ENCODE measurements around the gene PHF14. TPM values are rescaled to one million over a fixed set of nuclear protein-coding genes. Genes with fewer than 3 reads are reported as not detected.

Gene PHF14
- total and polyA plus RNA-seq, 3 donors from 2014 or later = 11.2 to 55.7 (median 48.3) TPM

DNA sequence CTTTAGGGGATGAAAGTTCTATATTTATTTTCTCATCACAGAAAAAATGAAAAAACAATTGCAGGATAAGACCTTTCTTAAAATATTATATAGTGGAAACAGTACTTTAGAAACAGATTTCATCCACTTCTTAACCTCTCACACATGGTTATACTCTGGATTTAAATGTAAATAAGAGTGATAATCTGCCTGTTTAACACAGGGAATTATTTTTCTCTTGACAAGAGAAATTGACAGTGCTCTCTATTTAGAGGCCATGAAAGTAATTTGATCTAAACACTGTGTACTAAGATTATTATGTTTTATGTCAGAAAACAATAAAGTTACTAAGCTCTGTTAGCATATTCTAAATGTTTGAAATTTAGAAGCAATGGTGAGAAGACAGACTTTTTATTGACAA, 88.4 kb downstream of the PHF14 start:
- H3K4me1 ChIP-seq = no peaks in the 10 kb centered on the region
- no peak for TF ChIP-seq POLR2A (IDR thresholded peaks at IDR 0.05)
- TF ChIP-seq, protein P1, sequence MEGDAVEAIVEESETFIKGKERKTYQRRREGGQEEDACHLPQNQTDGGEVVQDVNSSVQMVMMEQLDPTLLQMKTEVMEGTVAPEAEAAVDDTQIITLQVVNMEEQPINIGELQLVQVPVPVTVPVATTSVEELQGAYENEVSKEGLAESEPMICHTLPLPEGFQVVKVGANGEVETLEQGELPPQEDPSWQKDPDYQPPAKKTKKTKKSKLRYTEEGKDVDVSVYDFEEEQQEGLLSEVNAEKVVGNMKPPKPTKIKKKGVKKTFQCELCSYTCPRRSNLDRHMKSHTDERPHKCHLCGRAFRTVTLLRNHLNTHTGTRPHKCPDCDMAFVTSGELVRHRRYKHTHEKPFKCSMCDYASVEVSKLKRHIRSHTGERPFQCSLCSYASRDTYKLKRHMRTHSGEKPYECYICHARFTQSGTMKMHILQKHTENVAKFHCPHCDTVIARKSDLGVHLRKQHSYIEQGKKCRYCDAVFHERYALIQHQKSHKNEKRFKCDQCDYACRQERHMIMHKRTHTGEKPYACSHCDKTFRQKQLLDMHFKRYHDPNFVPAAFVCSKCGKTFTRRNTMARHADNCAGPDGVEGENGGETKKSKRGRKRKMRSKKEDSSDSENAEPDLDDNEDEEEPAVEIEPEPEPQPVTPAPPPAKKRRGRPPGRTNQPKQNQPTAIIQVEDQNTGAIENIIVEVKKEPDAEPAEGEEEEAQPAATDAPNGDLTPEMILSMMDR (IDR thresholded peaks at IDR 0.05) = no peak
- intact Hi-C loops (cut with DNase I; ENCODE audit: low total_unique reads) = no loop called here
- H3K27ac ChIP-seq = no peak overlapping the region
- H3K4me3 ChIP-seq = no peak overlapping the region
- H3K27me3 ChIP-seq = no peaks in the 10 kb centered on the region
- H3K36me3 ChIP-seq (ENCODE audit: low read depth, missing control alignments) = no peaks in the 10 kb centered on the region
- no peak for DNase-seq
- no peaks in the 10 kb centered on the region for H3K9me3 ChIP-seq

DNA sequence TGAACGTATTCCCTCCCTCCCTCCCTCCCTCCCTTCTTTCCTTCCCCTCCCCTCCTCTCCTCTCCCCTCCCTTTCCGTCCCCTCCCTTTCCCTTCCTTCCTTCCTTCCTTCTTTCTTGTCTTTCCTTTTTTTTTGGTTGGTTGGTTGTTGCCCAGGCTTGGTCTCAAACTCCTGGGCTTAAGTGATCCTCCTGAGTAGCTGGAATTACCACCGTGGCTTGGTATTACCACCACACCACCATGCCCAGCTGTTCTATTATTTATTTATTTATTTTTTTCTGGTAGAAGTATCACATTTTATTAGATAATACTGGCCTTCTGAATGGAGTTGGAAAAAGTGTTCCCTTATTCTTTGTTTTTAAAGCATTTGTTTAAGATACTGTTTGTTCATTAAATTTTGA, 95.9 kb downstream of the PHF14 start:
- Histone ChIP-seq H3K36me3 (ENCODE audit: low read depth, missing control alignments) (no peaks in the 10 kb centered on the region), H3K27ac (no peak overlapping the region), H3K27me3 (no peaks in the 10 kb centered on the region), H3K9me3 (no peaks in the 10 kb centered on the region), H3K4me3 (no peak overlapping the region), H3K4me1 (no peaks in the 10 kb centered on the region)
- intact Hi-C loops (cut with DNase I; ENCODE audit: low total_unique reads) = no loop called here
- WGBS, 2 donors = 80 to 82% methylated on average over 3 of the region's 3 CpGs
- TF ChIP-seq POLR2A (IDR thresholded peaks at IDR 0.05) = no peak
- TF ChIP-seq, protein P1 (IDR thresholded peaks at IDR 0.05) = no peak
- DNase-seq = no peak

DNA sequence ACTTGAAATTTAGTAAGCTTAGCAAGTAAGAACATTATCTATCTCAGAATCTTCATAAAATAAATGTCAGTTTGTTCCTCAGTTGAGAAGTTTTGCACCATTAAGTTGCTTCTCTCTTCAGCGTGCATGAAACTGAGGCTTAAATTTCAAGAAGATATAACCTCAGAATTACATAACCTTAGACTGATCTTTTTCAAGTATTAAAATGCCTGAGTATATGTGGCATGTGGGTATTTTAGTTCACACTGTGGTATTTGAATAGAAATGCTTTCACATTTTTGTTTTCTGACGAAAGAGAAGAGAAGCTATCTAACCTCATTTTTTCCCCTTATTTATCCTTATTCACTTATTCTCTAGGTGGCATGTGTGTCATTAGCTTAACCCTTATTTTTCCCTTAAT, 104.1 kb downstream of the PHF14 start:
- H3K4me1 ChIP-seq = no peaks in the 10 kb centered on the region
- H3K27ac ChIP-seq = no peak overlapping the region
- TF ChIP-seq, protein P1 (IDR thresholded peaks at IDR 0.05) = no peak
- intact Hi-C loops (cut with DNase I; ENCODE audit: low total_unique reads) = no loop called here
- DNase-seq = no peak
- H3K36me3 ChIP-seq (ENCODE audit: low read depth, missing control alignments) = peaks cover 3% of the 10 kb centered on the region
- WGBS, 2 donors = 85 to 87% methylated on average over 2 of the region's 2 CpGs
- no peaks in the 10 kb centered on the region for H3K27me3 ChIP-seq
- no peak overlapping the region for H3K4me3 ChIP-seq
- H3K9me3 ChIP-seq = no peaks in the 10 kb centered on the region

DNA sequence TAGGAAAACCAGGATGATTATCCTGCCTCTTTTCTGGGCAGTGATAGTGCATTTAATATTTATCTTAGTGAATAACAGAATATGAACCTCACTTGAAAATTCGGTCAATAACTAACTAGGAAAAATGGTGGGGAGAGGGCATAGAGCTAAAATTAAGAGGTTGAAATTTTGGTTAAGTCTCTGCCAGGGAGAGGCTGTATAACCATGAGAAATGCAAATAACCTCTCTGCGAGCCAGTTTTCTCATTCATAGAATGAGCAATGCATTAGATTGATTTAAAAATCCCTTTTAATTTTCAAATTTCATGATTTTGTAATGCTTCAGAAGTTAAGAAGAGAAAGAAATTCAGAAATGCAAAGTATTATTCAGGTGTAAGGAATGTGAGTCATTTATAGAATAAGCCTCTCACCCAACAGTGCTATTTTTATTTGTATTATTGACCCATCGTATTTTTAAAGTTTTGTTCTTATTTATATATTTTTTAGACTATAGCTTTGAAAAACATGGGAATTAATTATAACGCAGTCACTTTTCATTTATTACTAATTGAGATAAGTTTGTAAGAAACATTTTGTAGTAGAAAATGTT, 104.7 kb downstream of the PHF14 start:
- H3K9me3 ChIP-seq = no peaks in the 10 kb centered on the region
- DNase-seq = no peak
- H3K4me1 ChIP-seq = no peaks in the 10 kb centered on the region
- WGBS, 2 donors = 88 to 93% methylated on average over 4 of the region's 4 CpGs
- no peak overlapping the region for H3K27ac ChIP-seq
- TF ChIP-seq POLR2A (IDR thresholded peaks at IDR 0.05) = no peak
- TF ChIP-seq, protein P1 (IDR thresholded peaks at IDR 0.05) = no peak
- peaks cover 3% of the 10 kb centered on the region for H3K36me3 ChIP-seq (ENCODE audit: low read depth, missing control alignments)
- H3K4me3 ChIP-seq = no peak overlapping the region
- intact Hi-C loops (cut with DNase I; ENCODE audit: low total_unique reads) = no loop called here
- no peaks in the 10 kb centered on the region for H3K27me3 ChIP-seq

DNA sequence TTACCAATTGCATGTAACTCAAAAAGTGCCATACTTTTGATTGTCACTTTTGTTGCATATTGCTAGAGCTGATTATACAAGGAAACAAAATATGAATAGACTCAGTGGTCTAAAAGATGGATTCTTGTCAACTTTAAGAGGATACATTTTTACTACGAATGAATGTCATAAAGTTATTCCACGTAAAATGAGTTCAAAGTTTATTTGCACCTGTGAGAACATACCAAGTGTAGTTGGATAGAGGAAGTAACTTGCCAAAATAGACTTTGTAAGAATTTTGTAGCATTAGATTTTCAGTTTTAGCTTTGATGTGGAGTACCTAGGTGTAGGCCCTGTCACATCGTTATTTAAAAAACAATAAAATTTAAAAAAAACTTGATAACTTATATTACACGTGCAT, 106.2 kb downstream of the PHF14 start:
- WGBS, 2 donors = 78 to 85% methylated on average over 4 of the region's 4 CpGs

More for the DNA sequence above, 106.2 kb downstream of the PHF14 start:
- intact Hi-C loops (cut with DNase I; ENCODE audit: low total_unique reads) = no loop called here
- Histone ChIP-seq H3K27me3 (no peaks in the 10 kb centered on the region), H3K4me1 (no peaks in the 10 kb centered on the region), H3K9me3 (no peaks in the 10 kb centered on the region), H3K27ac (no peak overlapping the region), H3K4me3 (no peak overlapping the region), H3K36me3 (ENCODE audit: low read depth, missing control alignments) (peaks cover 3% of the 10 kb centered on the region)
- TF ChIP-seq POLR2A (IDR thresholded peaks at IDR 0.05) = no peak
- TF ChIP-seq, protein P1 (IDR thresholded peaks at IDR 0.05) = no peak
- no peak for DNase-seq
